Spleen (tissue), 11 donors: ENCODE results near the gene ST3GAL6. TPM values are rescaled to one million over a fixed set of nuclear protein-coding genes. Genes with fewer than 3 reads are reported as not detected.

Experiments used
- DNase-seq: peaks from one replicate; pipeline ENCODE4 v3.0.0-alpha.2; 2020
- H3K27ac ChIP-seq, 8 donors: fragments of 200-600 bp; sonication (generic) in 7 of 8; 1 replicate in 4 of 8; 2 replicates in 4 of 8; pipeline versions ENCODE4 v1.5.0 to v1.8.0; 2016 to 2021; ENCODE audit warnings: inconsistent platforms in 4 of 8, mild to moderate bottlenecking in 4 of 8, moderate library complexity in 1 of 8
- H3K27me3 ChIP-seq, 7 donors: fragments of 200-600 bp; sonication (generic) in 6 of 7; replicated peaks in 1 of 7; 1 replicate in 4 of 7; 2 replicates in 3 of 7; pipeline versions ENCODE4 v1.5.0 to v1.8.0; 2016 to 2021; ENCODE audit warnings: inconsistent platforms in 3 of 7, mild to moderate bottlenecking in 1 of 7
- H3K36me3 ChIP-seq, 6 donors: fragments of 200-600 bp; sonication (generic) in 5 of 6; 1 replicate in 4 of 6; 2 replicates in 2 of 6; pipeline versions ENCODE4 v1.5.0 to v1.8.0; 2016 to 2021; ENCODE audit warnings: inconsistent platforms in 2 of 6
- H3K4me1 ChIP-seq, 6 donors: fragments of 200-600 bp; sonication (generic) in 5 of 6; 1 replicate in 3 of 6; 2 replicates in 3 of 6; pipeline versions ENCODE4 v1.5.0 to v1.8.0; 2016 to 2021; ENCODE audit warnings: inconsistent platforms in 3 of 6
- H3K4me3 ChIP-seq, 8 donors: fragments of 200-600 bp; sonication (generic) in 7 of 8; 1 replicate in 4 of 8; 2 replicates in 4 of 8; pipeline versions ENCODE4 v1.5.0 to v1.8.0; 2016 to 2021; ENCODE audit warnings: inconsistent platforms in 4 of 8, mild to moderate bottlenecking in 4 of 8, moderate library complexity in 2 of 8
- H3K9me3 ChIP-seq, 8 donors: fragments of 200-600 bp; sonication (generic) in 7 of 8; 1 replicate in 4 of 8; 2 replicates in 4 of 8; pipeline versions ENCODE4 v1.5.0 to v1.8.0; 2016 to 2021; ENCODE audit warnings: inconsistent platforms in 4 of 8
- CTCF ChIP-seq, 11 experiments: fragments of 200-600 bp in 7 of 11; fragments of 450-650 bp in 4 of 11; sonication (generic) in 4 of 11; IDR thresholded peaks in 8 of 11; conservative IDR thresholded peaks in 3 of 11; 1 replicate in 7 of 11; 2 replicates in 4 of 11; pipeline versions ENCODE4 v1.4.0 to v1.8.0; 2016 to 2021; ENCODE audit warnings: antibody characterized with exemption in 11 of 11, inconsistent platforms in 4 of 11, mild to moderate bottlenecking in 1 of 11
- POLR2A ChIP-seq, 3 donors: fragments of 450-650 bp; IDR thresholded peaks; one replicate each; pipeline ENCODE4 v1.5.1; 2017; ENCODE audit warnings: antibody characterized with exemption in 3 of 3, mild to moderate bottlenecking in 1 of 3
- POLR2AphosphoS5 ChIP-seq, 3 donors: sonication (generic); formaldehyde crosslinking; IDR thresholded peaks; one replicate each; pipeline ENCODE4 v1.5.1; 2017; ENCODE audit warnings: antibody characterized with exemption in 3 of 3
- WGBS, 5 donors: extraction: QIAGEN DNeasy Blood & Tissue Kit in 3 of 5; methylation state at CpG; one replicate each; pipeline versions ENCODE4 v1.1.5 to v1.1.7; 2013 to 2018; 5-methylcytosine and 5-hydroxymethylcytosine counted together
- intact Hi-C: fragments of 100-400 bp; cut with DNase I; formaldehyde crosslinking; loops from one replicate; pipeline ENCODE4 v1.15.0; 2023; ENCODE audit warnings: low total_unique reads
- polyA plus RNA-seq, 3 donors: library from polyadenylated mRNA; stranded (reverse); fragments of 200-250 nt; gene quantifications; one replicate each; pipeline ENCODE4 v1.2.1, GENCODE V29; 2013
- total RNA-seq, 7 donors: library from RNA; depleted of rRNA in 3 of 7; stranded (reverse); fragments of >200 nt in 3 of 7; fragmentation: NEBNext Ultra II Directional in 4 of 7; extraction: Animal tissue kit (Norgen Biotek cat#: 25700) in 4 of 7; gene quantifications; one replicate each; pipeline versions ENCODE4 v1.1.0 to v1.2.1, GENCODE V29; 2016 to 2021
- donor health status: healthy with polysubstance abuse.
- donor health status: DM: no; HTN: no; CAD: no; lungs with moderate emphysema.
- donor health status: DM: no; HTN: no; CAD: no.
- donor health status: Bipolar disorder and iron deficiency.
- donor health status: healthy.
- donor health status: DM: no; HTN: no; CAD: no.
- donor health status: DM: yes; HTN: yes; CAD: no.

Gene ST3GAL6
- total and polyA plus RNA-seq, 10 donors = 2.5 to 16.8 (median 9.4) TPM

GRCh38 chr3:98770261-98771039 lies 7.3 kb downstream of the ST3GAL6 start:
- Histone ChIP-seq H3K36me3 (peaks cover 0 to 27% (median 0%) of the 10 kb centered on the region in 6 donors), H3K4me1 (peaks cover 0 to 40% (median 10%) of the 10 kb centered on the region in 6 donors), H3K9me3 (no peaks in the 10 kb centered on the region), H3K4me3 (no peak overlapping the region), H3K27me3 (no peaks in the 10 kb centered on the region), H3K27ac (peak overlapping the region in 4 of 8 donors; percentile 30 to 48 (median 35))
- DNase-seq = peak; percentile 52
- TF ChIP-seq POLR2AphosphoS5 (IDR thresholded peaks at IDR 0.05) (no peak), POLR2A (IDR thresholded peaks at IDR 0.05) (no peak), CTCF (IDR thresholded peaks at IDR 0.05 in 8 of 11, conservative IDR thresholded peaks at IDR 0.05 in 3 of 11) (no peak)
- WGBS, 5 donors = 46 to 60% (median 55%) methylated on average over 8 of the region's 8 CpGs
- intact Hi-C loops = no loop called here

- no peak overlapping the region for H3K4me3 ChIP-seq
- no peaks in the 10 kb centered on the region for H3K27me3 ChIP-seq
- peaks cover 0 to 38% (median 0%) of the 10 kb centered on the region in 6 donors for H3K36me3 ChIP-seq
- no peak overlapping the region for H3K27ac ChIP-seq
- TF ChIP-seq POLR2AphosphoS5 (IDR thresholded peaks at IDR 0.05) = no peak
- H3K4me1 ChIP-seq = peaks cover 0 to 29% (median 9%) of the 10 kb centered on the region in 6 donors
- H3K9me3 ChIP-seq = no peaks in the 10 kb centered on the region
- DNase-seq = no peak
- intact Hi-C loops = no loop called here
- WGBS, 5 donors = 87 to 96% (median 91%) methylated on average over 2 of the region's 2 CpGs
Measured at GRCh38 chr3:98772022-98772421, 8.9 kb downstream of the ST3GAL6 start.

DNA sequence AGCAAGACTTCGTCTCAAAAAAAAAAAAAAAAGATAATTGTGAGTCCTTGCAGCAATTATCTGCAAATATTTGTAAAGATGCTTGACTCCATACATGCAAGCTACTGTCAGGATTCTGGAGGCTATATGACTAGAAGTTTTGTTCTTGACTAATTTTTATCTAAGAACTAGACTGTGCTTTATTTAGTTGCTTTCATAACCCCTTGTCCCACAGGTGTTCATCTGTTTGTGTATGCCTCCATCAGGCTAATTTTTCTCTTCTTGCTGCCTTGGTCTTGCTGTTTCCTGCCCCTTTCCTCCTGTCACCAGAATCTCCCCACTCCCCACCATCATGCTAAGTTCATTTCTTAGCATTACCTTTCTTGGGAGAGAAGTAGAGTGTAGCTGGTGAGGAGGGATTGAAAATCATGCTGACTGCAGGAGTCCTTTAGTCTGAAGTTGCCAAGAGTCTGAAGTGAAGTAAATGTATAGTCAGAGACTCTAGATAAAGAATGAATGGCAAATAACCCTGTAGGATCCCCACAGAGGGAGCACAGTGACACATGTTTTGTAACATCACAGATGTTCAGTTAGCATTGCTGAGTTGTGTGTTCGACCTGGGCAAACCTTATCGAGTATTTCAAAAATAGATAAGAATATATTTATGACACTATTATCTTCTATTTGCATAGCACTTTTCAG lies 12.5 kb downstream of the ST3GAL6 start:
- intact Hi-C loops = no loop called here

DNA sequence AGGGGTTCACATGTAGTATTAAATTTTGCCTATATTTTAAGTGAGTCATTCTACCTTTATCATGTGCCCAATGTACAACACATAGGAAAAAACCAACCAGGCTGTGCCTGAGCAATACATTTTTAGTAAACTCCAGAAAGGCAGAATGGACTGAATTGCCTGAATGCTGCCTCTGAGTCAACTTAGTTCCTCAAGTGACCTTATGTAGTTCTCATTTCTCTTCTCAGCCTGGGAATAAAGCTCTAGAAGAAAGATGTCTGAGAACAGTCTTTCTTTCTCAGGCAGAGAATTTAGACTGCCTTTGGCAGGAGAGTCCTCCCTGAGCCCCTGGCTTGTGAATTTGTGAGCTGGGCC lies 13.0 kb downstream of the ST3GAL6 start:
- Histone ChIP-seq H3K4me3 (no peak overlapping the region), H3K27ac (no peak overlapping the region), H3K36me3 (peaks cover 0 to 42% (median 0%) of the 10 kb centered on the region in 6 donors), H3K9me3 (no peaks in the 10 kb centered on the region), H3K4me1 (peaks cover 0 to 23% (median 7%) of the 10 kb centered on the region in 6 donors), H3K27me3 (no peaks in the 10 kb centered on the region)
- intact Hi-C loops = no loop called here
- TF ChIP-seq POLR2AphosphoS5 (IDR thresholded peaks at IDR 0.05) = no peak
- TF ChIP-seq CTCF (IDR thresholded peaks at IDR 0.05 in 8 of 11, conservative IDR thresholded peaks at IDR 0.05 in 3 of 11) = no peak
- TF ChIP-seq POLR2A (IDR thresholded peaks at IDR 0.05) = no peak
- no peak for DNase-seq

More for the DNA sequence above, 12.5 kb downstream of the ST3GAL6 start:
- H3K9me3 ChIP-seq = no peaks in the 10 kb centered on the region
- no peak overlapping the region for H3K4me3 ChIP-seq
- no peak overlapping the region for H3K27ac ChIP-seq
- H3K4me1 ChIP-seq = peaks cover 0 to 27% (median 8%) of the 10 kb centered on the region in 6 donors
- 84 to 92% (median 90%) methylated on average over 3 of the region's 3 CpGs for WGBS, 5 donors
- no peak for TF ChIP-seq POLR2AphosphoS5 (IDR thresholded peaks at IDR 0.05)
- no peak for TF ChIP-seq POLR2A (IDR thresholded peaks at IDR 0.05)
- TF ChIP-seq CTCF (IDR thresholded peaks at IDR 0.05 in 8 of 11, conservative IDR thresholded peaks at IDR 0.05 in 3 of 11) = no peak
- DNase-seq = no peak
- H3K27me3 ChIP-seq = no peaks in the 10 kb centered on the region
- peaks cover 0 to 42% (median 0%) of the 10 kb centered on the region in 6 donors for H3K36me3 ChIP-seq
